Liver (tissue), 9 donors: ENCODE measurements around the gene SHC2. TPM values are rescaled to one million over a fixed set of nuclear protein-coding genes. Genes with fewer than 3 reads are reported as not detected.

Experiments used
- DNase-seq: peaks from one replicate; pipeline ENCODE4 v3.0.0-alpha.2; 2017; ENCODE audit warnings: low spot score
- H3K27ac ChIP-seq, 2 donors: one replicate each; pipeline ENCODE4 v1.7.0; 2013; ENCODE audit warnings: inconsistent platforms in 2 of 2, low read length in 2 of 2, control low read depth in 1 of 2, low read depth in 1 of 2, mild to moderate bottlenecking in 1 of 2
- H3K27me3 ChIP-seq, 4 donors: one replicate each; pipeline versions ENCODE4 v1.6.1 to v1.7.0; 2013; ENCODE audit warnings: low read length in 3 of 4, inconsistent platforms in 1 of 4, mild to moderate bottlenecking in 1 of 4, moderate library complexity in 1 of 4; ENCODE audit not compliant: control insufficient read depth in 4 of 4, insufficient read depth in 4 of 4
- H3K36me3 ChIP-seq, 4 donors: one replicate each; pipeline versions ENCODE4 v1.6.1 to v1.7.0; 2013; ENCODE audit warnings: low read length in 3 of 4, mild to moderate bottlenecking in 3 of 4, low read depth in 1 of 4, moderate library complexity in 1 of 4; ENCODE audit not compliant: control insufficient read depth in 4 of 4, insufficient read depth in 3 of 4
- H3K4me1 ChIP-seq, 4 donors: one replicate each; pipeline versions ENCODE4 v1.6.1 to v1.7.0; 2013; ENCODE audit warnings: low read length in 3 of 4, mild to moderate bottlenecking in 3 of 4, moderate library complexity in 1 of 4; ENCODE audit not compliant: control insufficient read depth in 4 of 4, insufficient read depth in 4 of 4
- H3K4me3 ChIP-seq, 3 donors: one replicate each; pipeline versions ENCODE4 v1.6.1 to v1.7.0; 2013; ENCODE audit warnings: low read length in 3 of 3, control low read depth in 1 of 3, low read depth in 1 of 3, mild to moderate bottlenecking in 1 of 3
- H3K9ac ChIP-seq, 2 donors: one replicate each; pipeline ENCODE4 v1.7.0; 2013; ENCODE audit warnings: low read length in 2 of 2, mild to moderate bottlenecking in 2 of 2, moderate library complexity in 2 of 2, control low read depth in 1 of 2, low read depth in 1 of 2
- H3K9me3 ChIP-seq, 4 donors: one replicate each; pipeline versions ENCODE4 v1.6.1 to v1.7.0; 2013; ENCODE audit warnings: low read length in 3 of 4; ENCODE audit not compliant: control insufficient read depth in 4 of 4
- EGR1 ChIP-seq, 2 donors: IDR thresholded peaks; 2 replicates each; pipeline ENCODE4 v1.6.1; 2016 to 2018; ENCODE audit warnings: antibody characterized with exemption in 2 of 2, low read depth in 2 of 2
- FOXA1 ChIP-seq: IDR thresholded peaks from 2 replicates; pipeline ENCODE4 v1.6.1; 2016; ENCODE audit warnings: antibody characterized with exemption
- FOXA2 ChIP-seq: IDR thresholded peaks from 2 replicates; pipeline ENCODE4 v1.6.1; 2016; ENCODE audit warnings: antibody characterized with exemption
- GABPA ChIP-seq, 2 donors: IDR thresholded peaks in 1 of 2; conservative IDR thresholded peaks in 1 of 2; 2 replicates each; pipeline ENCODE4 v1.6.1; 2016; ENCODE audit warnings: antibody characterized with exemption in 2 of 2, mild to moderate bottlenecking in 1 of 2, moderate library complexity in 1 of 2
- HNF4A ChIP-seq, 2 donors: conservative IDR thresholded peaks; 2 replicates each; pipeline ENCODE4 v1.6.1; 2016; ENCODE audit warnings: antibody characterized with exemption in 2 of 2, mild to moderate bottlenecking in 2 of 2
- HNF4G ChIP-seq: IDR thresholded peaks from 2 replicates; pipeline ENCODE4 v1.6.1; 2016; ENCODE audit warnings: antibody characterized with exemption
- JUND ChIP-seq, 2 donors: IDR thresholded peaks; 2 replicates each; pipeline ENCODE4 v1.6.1; 2016; ENCODE audit warnings: antibody characterized with exemption in 2 of 2
- NR2F2 ChIP-seq: IDR thresholded peaks from 2 replicates; pipeline ENCODE4 v1.6.1; 2016; ENCODE audit warnings: antibody characterized with exemption
- RAD21 ChIP-seq, 2 donors: IDR thresholded peaks; 2 replicates each; pipeline ENCODE4 v1.6.1; 2016; ENCODE audit warnings: antibody characterized with exemption in 2 of 2, mild to moderate bottlenecking in 2 of 2
- RXRA ChIP-seq, 2 donors: IDR thresholded peaks; 2 replicates each; pipeline ENCODE4 v1.6.1; 2017 to 2018; ENCODE audit warnings: antibody characterized with exemption in 2 of 2, mild to moderate bottlenecking in 1 of 2
- SP1 ChIP-seq: IDR thresholded peaks from 2 replicates; pipeline ENCODE4 v1.6.1; 2018; ENCODE audit warnings: antibody characterized with exemption, mild to moderate bottlenecking
- TAF1 ChIP-seq: conservative IDR thresholded peaks from 2 replicates; pipeline ENCODE4 v1.6.1; 2016; ENCODE audit warnings: antibody characterized with exemption, mild to moderate bottlenecking
- YY1 ChIP-seq: IDR thresholded peaks from 2 replicates; pipeline ENCODE4 v1.6.1; 2016; ENCODE audit warnings: antibody characterized with exemption, mild to moderate bottlenecking
- WGBS: extraction: QIAGEN DNeasy Blood & Tissue Kit; methylation state at CpG from one replicate; pipeline ENCODE4 v1.1.7; 2013; 5-methylcytosine and 5-hydroxymethylcytosine counted together
- polyA plus RNA-seq, 2 donors: library from polyadenylated mRNA; stranded (reverse) in 1 of 2; unstranded in 1 of 2; fragments of 200-250 nt in 1 of 2; fragments of >200 nt in 1 of 2; fragmentation: Nextera tagmentation in 1 of 2; extraction: Ambion mirVana in 1 of 2; gene quantifications; one replicate each; pipeline versions ENCODE4 v1.2.1 to v1.2.3, GENCODE V29; 2013 to 2015
- total RNA-seq, 2 donors: library from RNA; depleted of rRNA; stranded (reverse); fragments of >200 nt; gene quantifications; one replicate each; pipeline ENCODE4 v1.2.3, GENCODE V29; 2014
- TF ChIP-seq, protein P1 (sequence below): IDR thresholded peaks from 2 replicates; pipeline ENCODE4 v1.6.1; 2016; ENCODE audit warnings: antibody characterized with exemption
- TF ChIP-seq, protein P2 (sequence below): IDR thresholded peaks from 2 replicates; pipeline ENCODE4 v1.6.1; 2016; ENCODE audit warnings: antibody characterized with exemption
- TF ChIP-seq, protein P3 (sequence below): IDR thresholded peaks from 2 replicates; pipeline ENCODE4 v1.6.1; 2016; ENCODE audit warnings: antibody characterized with exemption
- TF ChIP-seq, protein P4 (sequence below): IDR thresholded peaks from 2 replicates; pipeline ENCODE4 v1.6.1; 2016; ENCODE audit warnings: antibody characterized with exemption, mild to moderate bottlenecking
- TF ChIP-seq, protein P5 (sequence below): fragments of 150-350 bp; IDR thresholded peaks from 2 replicates; pipeline ENCODE4 v1.5.1; 2017; ENCODE audit warnings: improper control_type of control experiment, low read depth, low read length; ENCODE audit not compliant: missing input control
- donor health status: healthy.
- donor health status: healthy.
- donor health status: healthy.
- donor health status: healthy.
- donor health status: healthy.

The SHC2 gene
- total and polyA plus RNA-seq, 4 donors, result 15.6 to 43.0 (median 23.0) TPM

DNA sequence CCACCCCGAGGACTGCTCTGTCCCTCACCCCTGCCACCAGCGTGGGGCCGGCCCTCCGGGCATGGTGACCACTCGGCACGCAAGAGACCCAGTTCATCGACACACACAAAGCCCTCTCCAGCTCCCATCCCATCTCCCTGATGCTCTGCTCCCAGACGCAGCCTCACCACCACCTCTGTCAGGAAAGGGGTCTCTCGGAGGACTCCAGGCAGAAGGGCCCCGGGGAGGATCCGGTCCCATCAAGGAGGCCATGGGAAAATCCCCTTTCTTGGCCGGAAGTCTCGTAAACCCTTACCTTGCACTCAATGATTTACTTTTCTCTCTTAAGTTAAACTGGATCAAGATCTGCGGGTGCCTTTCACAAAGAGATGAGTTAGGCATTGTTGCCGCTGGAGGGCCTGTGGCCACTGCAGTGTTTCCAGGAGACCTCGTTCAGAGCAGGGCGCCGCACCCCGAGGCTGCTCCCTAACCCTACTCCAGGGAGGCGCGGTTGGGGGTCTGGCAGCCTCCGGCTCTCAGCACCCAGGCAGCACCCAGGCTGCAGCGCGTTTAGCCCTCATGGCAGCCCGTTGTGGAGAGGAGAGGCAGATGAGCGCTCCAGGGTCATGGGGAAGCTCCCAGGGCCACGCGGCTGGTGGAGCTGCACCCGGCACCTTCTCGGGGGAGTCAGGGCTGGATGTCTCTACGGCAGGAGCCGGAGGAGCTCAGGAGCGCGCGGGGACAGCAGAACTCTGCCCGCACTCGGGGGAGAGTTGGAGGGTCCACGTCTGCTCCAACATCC is 82.8 kb downstream of the SHC2 start:
- DNase-seq, result no peak
- Histone ChIP-seq H3K27ac (no peak overlapping the region), H3K27me3 (peaks cover 0 to 12% (median 0%) of the 10 kb centered on the region in 4 donors), H3K9ac (no peak overlapping the region), H3K36me3 (no peaks in the 10 kb centered on the region), H3K4me1 (peaks cover 0 to 2% (median 0%) of the 10 kb centered on the region in 4 donors), H3K4me3 (no peak overlapping the region), H3K9me3 (no peaks in the 10 kb centered on the region)
- WGBS, result 69% methylated on average over 38 of the region's 38 CpGs
- TF ChIP-seq RAD21 (IDR thresholded peaks at IDR 0.05) (no peak), HNF4A (conservative IDR thresholded peaks at IDR 0.05) (no peak), FOXA2 (no peak), FOXA1 (no peak), YY1 (no peak), EGR1 (IDR thresholded peaks at IDR 0.05; ENCODE audit: low read depth in 2 of 2) (no peak), HNF4G (no peak), RXRA (IDR thresholded peaks at IDR 0.05) (no peak), NR2F2 (no peak), TAF1 (no peak), SP1 (no peak), GABPA (IDR thresholded peaks at IDR 0.05 in 1 of 2, conservative IDR thresholded peaks at IDR 0.05 in 1 of 2) (no peak), JUND (IDR thresholded peaks at IDR 0.05) (no peak)
- TF ChIP-seq, protein P1, sequence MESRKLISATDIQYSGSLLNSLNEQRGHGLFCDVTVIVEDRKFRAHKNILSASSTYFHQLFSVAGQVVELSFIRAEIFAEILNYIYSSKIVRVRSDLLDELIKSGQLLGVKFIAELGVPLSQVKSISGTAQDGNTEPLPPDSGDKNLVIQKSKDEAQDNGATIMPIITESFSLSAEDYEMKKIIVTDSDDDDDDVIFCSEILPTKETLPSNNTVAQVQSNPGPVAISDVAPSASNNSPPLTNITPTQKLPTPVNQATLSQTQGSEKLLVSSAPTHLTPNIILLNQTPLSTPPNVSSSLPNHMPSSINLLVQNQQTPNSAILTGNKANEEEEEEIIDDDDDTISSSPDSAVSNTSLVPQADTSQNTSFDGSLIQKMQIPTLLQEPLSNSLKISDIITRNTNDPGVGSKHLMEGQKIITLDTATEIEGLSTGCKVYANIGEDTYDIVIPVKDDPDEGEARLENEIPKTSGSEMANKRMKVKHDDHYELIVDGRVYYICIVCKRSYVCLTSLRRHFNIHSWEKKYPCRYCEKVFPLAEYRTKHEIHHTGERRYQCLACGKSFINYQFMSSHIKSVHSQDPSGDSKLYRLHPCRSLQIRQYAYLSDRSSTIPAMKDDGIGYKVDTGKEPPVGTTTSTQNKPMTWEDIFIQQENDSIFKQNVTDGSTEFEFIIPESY, result no peak
- TF ChIP-seq, protein P2, sequence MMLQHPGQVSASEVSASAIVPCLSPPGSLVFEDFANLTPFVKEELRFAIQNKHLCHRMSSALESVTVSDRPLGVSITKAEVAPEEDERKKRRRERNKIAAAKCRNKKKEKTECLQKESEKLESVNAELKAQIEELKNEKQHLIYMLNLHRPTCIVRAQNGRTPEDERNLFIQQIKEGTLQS, result no peak
- TF ChIP-seq, protein P3, sequence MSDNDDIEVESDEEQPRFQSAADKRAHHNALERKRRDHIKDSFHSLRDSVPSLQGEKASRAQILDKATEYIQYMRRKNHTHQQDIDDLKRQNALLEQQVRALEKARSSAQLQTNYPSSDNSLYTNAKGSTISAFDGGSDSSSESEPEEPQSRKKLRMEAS, result no peak
- TF ChIP-seq, protein P4, sequence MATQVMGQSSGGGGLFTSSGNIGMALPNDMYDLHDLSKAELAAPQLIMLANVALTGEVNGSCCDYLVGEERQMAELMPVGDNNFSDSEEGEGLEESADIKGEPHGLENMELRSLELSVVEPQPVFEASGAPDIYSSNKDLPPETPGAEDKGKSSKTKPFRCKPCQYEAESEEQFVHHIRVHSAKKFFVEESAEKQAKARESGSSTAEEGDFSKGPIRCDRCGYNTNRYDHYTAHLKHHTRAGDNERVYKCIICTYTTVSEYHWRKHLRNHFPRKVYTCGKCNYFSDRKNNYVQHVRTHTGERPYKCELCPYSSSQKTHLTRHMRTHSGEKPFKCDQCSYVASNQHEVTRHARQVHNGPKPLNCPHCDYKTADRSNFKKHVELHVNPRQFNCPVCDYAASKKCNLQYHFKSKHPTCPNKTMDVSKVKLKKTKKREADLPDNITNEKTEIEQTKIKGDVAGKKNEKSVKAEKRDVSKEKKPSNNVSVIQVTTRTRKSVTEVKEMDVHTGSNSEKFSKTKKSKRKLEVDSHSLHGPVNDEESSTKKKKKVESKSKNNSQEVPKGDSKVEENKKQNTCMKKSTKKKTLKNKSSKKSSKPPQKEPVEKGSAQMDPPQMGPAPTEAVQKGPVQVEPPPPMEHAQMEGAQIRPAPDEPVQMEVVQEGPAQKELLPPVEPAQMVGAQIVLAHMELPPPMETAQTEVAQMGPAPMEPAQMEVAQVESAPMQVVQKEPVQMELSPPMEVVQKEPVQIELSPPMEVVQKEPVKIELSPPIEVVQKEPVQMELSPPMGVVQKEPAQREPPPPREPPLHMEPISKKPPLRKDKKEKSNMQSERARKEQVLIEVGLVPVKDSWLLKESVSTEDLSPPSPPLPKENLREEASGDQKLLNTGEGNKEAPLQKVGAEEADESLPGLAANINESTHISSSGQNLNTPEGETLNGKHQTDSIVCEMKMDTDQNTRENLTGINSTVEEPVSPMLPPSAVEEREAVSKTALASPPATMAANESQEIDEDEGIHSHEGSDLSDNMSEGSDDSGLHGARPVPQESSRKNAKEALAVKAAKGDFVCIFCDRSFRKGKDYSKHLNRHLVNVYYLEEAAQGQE, result no peak
- TF ChIP-seq, protein P5, sequence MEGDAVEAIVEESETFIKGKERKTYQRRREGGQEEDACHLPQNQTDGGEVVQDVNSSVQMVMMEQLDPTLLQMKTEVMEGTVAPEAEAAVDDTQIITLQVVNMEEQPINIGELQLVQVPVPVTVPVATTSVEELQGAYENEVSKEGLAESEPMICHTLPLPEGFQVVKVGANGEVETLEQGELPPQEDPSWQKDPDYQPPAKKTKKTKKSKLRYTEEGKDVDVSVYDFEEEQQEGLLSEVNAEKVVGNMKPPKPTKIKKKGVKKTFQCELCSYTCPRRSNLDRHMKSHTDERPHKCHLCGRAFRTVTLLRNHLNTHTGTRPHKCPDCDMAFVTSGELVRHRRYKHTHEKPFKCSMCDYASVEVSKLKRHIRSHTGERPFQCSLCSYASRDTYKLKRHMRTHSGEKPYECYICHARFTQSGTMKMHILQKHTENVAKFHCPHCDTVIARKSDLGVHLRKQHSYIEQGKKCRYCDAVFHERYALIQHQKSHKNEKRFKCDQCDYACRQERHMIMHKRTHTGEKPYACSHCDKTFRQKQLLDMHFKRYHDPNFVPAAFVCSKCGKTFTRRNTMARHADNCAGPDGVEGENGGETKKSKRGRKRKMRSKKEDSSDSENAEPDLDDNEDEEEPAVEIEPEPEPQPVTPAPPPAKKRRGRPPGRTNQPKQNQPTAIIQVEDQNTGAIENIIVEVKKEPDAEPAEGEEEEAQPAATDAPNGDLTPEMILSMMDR, result no peak
